ENCODE data around the gene AGTRAP. TPM values are rescaled to one million over a fixed set of nuclear protein-coding genes. Genes with fewer than 3 reads are reported as not detected.

The AGTRAP gene
- 24.0 TPM for total RNA-seq

- DNase-seq: peak; percentile 97
Observed at GRCh38 chr1:11735854-11736745, at the start of gene AGTRAP. Gene AGTRAP, plus strand, starts transcription at chr1:11736136. Its CDS starts 73 bp downstream, at chr1:11736209.

DNA sequence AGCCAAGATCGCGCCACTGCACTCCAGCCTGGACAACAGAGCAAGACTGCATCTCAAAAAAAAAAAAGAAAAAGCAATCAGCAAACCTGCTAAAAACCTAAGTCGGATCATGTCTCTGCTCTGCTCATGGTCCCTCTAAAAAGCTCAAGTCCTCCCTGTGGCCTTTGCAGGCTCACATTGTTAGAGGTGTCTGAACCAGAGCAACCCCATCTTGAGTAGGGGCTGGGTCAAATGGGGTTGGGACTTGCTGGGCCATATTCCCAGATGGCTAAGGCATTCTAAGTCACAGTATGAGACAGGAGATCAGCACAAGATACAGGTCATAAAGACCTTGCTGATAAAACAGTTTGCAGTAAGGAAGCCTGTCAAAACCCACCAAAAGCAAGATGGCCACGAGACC is 47.4 kb upstream of the AGTRAP start:
- no peak for DNase-seq

DNA sequence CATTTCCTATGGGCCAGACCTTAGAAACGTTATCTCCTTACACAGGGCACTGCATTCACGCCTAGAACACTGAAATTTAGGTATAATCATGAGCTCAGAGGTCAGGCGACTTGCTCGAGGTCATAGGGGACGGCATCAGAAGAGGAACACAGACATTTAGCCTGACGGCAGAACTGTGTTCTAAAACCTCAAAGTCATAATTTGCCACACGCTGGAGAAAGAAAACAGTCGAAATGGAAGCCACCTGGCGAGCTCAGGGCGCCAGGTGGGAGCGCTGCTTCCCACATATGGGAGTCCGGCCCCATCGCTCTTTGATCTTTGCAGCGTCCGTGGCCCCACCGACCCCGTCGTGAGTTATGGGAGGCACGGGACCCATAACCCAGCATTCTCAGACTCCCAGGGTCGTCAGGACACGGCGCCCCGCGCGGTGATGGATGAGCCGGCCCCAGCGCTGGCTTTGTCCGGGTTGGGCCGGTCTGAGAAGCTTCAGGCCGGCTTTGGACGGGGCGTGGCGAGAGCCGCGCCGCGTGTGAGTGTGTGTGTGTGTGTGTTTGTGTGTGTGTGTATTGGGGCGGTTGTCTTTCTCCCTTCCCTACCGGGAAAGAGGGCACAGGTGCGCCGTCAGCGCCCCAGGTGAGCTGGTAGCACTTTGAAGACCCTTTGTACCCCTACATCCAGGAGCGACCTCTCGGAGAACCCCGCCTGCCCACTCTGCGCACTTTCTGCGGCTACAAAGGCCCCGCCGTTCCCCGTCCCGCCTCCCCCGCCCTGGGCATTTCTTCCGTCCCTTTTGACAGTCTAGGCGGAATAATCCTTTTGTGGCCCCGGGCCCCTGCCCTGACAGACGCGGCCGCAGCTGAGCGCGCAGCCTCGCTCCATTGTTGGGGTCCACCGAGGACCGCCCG is 45.3 kb upstream of the AGTRAP start:
- peak; percentile 42 for DNase-seq

- peak; percentile 59 for DNase-seq
Observed at GRCh38 chr1:11691302-11691914, 44.5 kb upstream of the AGTRAP start, which contains the start of gene DRAXIN. Gene DRAXIN, plus strand, starts transcription at chr1:11691710. Its CDS starts 14,549 bp downstream, at chr1:11706259.

DNA sequence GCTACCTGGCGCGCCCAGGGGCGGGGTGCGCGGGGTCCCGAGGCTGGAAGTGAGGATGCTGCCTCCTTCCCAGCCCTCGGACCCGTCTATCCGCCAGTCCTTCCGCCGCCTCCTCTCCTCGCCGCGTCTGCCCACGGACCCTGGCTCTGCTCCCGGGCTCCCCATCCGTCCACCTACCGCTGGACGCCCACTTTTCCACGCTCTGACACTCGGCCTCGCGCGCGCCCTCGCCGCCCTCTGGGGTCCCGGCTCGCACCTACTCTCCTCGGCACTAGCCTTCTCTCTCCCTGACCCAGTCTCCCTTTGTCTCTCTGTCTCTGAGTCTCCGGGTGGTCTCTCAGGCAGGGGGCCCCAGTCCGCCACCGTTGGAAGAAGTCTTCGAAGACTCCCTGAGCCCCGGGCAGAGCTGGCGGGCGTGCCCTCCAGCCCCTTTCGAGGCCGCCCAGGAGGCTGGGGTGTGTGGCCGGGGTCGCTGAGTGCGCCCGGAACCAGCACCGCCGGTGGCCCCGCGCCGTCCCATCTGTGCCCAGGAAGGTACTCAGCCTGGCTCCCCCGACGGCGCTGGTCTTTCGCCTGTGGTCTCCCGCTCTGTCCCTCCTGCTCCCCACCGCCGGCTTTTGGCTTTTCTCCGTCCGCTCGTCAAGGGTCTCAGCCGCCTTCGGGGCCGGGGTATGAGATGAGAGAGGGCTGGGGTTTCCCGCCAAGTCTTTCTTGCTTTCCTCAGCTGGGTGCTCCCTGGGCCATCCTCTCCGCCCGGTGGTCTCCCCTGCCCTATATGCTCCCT is 43.8 kb upstream of the AGTRAP start:
- DNase-seq: no peak

DNA sequence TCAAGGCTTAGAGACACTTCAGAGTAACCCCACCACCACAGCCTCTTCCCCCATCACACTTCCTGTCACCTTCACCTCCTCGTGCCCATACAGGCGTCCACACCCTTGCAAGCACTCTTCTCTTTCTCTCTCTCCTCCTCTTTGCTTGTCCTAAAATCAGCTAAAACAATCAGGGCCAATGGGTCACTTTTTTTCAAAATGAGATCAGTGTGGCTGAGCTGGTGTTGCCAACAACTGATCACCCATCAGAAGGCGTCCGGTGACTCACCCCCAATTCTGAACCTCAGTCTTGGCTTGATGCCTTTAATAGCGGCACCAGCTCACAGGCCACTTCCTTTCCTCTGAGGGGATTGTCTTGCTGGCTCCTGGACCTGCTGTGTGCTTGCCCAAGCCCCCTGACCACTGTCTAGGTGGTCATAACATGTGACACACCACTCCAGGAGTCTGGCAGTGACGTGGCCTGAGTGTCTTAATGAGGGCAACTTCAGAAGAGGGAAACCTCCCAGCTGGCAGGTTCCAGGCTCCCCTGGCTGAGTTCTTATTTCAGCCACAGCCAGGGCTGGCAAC is 42.8 kb upstream of the AGTRAP start:
- no peak for DNase-seq

DNA sequence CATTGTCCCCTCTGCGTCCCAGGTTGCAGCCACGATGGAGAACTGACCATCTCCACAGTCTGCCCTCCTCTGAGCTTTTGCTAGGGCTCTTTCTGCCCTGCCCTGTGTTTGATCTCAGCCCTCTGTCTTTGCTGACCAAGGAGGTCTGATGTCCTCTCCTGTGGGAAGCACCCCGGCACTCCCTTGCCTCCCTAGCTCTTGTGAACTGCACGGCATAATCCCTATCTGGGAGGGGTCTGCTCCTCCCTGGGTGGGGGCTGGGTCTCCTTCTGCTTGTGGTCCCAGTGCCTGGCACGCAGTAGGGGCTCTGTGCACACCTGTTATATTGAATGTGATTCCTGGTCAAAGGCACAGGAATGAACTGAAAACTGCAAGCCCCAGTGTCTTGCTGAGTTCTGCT is 42.0 kb upstream of the AGTRAP start:
- DNase-seq: no peak

DNA sequence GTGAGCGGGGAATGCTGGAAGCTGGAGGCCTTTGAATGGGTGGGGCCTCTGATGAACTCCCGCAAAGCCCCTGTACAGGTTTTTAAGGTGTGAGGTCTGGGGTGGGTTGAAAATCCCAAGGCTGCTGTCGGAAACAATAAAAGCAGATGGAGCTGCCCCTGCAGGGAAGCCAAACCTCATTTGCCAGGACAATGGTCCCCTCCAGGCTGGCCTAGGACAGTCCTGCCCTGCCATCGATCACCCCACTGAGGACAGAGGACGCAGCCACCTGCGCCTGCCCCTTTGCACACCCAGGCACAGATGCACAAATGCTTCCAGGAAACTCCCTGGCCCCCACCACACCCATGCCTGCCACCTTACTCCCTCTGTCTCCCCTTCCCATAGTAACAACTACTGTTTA is 40.1 kb upstream of the AGTRAP start:
- no peak for DNase-seq

DNA sequence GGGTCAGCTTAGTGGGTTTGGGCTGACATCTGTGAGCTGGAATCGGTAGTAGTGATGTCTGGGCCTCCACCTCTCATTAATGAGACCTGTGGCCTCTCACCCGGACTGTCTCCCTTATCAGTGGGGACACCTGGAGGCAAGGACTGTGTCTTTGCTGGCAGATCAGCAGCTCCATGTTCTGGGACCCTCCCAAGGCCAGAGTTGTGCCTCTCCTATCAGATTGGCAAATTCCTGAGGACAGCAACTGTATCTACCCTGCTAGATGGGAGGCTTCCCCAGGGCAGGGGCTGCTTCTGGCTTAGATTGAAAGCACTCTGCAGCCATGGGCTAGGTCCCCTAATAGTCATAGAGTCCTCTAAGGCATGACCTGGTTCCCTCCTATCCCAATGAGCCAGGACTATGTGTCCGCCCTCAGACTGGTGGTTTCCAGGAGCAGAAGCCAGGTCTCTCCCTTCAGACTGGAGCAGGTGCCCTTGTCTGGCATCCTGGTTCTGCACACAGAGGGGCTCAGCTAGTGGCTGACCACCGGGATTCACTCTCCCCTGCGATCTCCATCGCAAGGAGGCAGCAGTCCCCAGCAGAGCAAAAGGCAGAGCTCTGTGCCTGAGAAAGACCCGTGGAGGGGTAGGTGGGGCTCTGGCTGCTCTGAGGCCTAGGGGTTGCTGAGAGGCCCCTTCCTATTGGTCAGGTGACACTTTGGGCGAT is 38.6 kb upstream of the AGTRAP start:
- DNase-seq: no peak

GRCh38 chr1:11697893-11698210 is 38.1 kb upstream of the AGTRAP start:
- no peak for DNase-seq

GRCh38 chr1:11700601-11701467 is 35.1 kb upstream of the AGTRAP start:
- DNase-seq: peak; percentile 86

GRCh38 chr1:11701551-11701961 is 34.4 kb upstream of the AGTRAP start:
- peak; percentile 87 for DNase-seq

- no peak for DNase-seq
Observed at GRCh38 chr1:11701981-11702803, 33.7 kb upstream of the AGTRAP start.

GRCh38 chr1:11703357-11704193 is 32.4 kb upstream of the AGTRAP start:
- no peak for DNase-seq

DNA sequence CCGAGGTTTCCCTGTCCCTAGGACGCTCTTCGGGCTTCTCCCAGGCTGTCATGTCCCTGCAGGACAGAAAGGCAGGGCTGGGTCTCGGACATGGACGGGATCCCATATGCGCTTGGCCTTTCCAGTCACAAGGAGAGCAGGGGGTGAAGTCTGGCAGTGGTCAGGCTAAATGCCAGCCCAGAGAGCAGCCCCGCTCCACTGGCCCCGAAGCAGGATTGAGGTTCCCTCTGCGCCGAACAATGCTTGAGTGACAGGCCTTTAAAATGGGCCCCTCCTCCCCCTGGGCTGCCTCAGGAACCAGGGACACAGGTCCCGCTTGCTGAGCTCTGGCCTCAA is 31.8 kb upstream of the AGTRAP start:
- DNase-seq: no peak

DNA sequence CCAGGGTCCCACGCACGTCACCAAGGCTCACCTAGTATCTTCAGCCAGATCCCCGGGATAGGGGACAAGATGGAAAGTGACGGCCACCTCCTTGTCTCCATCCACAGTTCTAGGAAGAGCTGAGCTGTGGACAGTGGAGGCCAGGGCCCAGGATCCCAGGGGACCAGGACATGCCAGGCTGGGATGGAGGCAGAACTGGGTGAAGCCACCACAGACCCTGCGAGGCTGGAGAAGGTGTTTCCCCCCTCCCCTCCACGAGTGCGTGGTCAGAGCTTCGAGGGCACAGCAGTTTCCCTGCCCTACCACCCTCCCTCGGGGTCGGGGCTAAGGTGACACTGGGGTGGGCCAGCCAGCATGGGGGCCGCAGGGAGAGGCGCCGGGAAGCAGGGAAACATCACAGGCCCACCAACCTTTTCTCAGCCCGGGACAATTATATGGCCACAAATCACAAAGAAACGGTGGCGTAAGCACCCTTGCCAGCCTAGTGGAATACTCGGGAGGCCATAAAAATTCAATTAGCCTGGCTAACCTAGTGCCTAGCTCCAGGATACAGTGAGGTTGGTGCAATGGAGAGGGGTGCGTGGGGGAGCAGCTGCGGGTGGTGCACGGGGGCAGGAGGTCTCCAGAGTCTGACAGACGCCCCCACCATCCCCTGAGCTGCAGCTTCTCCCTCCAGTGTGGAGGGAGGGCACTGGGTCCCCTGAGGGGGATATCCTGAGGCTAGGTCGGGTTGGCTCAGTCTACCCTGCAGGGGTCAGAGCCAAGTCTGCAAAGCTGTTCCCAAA is 31.1 kb upstream of the AGTRAP start:
- DNase-seq: no peak

DNA sequence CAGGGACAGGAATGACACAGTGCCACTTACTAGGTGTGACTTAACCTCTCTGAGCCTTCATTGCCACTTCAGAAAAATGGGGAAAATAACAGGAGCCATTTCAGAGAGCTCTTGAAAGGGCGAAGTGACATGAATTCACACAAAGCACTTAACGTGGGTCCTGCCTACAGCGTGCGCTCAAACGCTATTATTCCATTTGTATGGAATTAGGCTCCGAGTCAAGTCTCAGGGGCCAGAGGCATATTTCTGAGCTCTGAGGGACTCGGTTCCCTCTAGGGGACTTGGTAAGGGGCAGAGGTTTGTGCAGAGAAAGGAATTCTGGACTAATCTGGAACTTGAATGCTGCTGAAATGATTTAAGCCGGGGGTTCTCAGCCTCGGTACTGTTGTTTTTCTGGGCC is 30.3 kb upstream of the AGTRAP start:
- DNase-seq: no peak
